22Rv1 (cell line): ENCODE results near the gene PWP2.
"Not testable (repeated sequence)": the region's sequence is repeated elsewhere in the genome, so short reads cannot be mapped to it uniquely, and the experiment has no call there.

Experiments used
- CTCF ChIP-seq: fragments of 450-650 bp; IDR thresholded peaks from 2 replicates; pipeline ENCODE4 v1.5.1; 2017; ENCODE audit warnings: mild to moderate bottlenecking
- ZFX ChIP-seq: fragments of 450-650 bp; IDR thresholded peaks from 2 replicates; pipeline ENCODE4 v1.6.1; 2017; ENCODE audit warnings: antibody characterized with exemption, borderline replicate concordance

GRCh38 chr21:44127827-44128226, 20.6 kb downstream of the PWP2 start:
- not testable (repeated sequence) for TF ChIP-seq CTCF, ZFX
